ENCODE data around the gene GPR157.
A peak's percentile ranks its signal among the peaks of the same experiment; 100 is the strongest.
"Not testable (repeated sequence)": the region's sequence is repeated elsewhere in the genome, so short reads cannot be mapped to it uniquely, and the experiment has no call there.

GPR157 gene

GRCh38 chr1:9128520-9129265 lies at the start of gene GPR157:
TSS of gene GPR157 (minus strand) at chr1:9129102. CDS start at chr1:9129027, 75 bp downstream.
- DNase-seq, result peak; percentile 33

- no peak for DNase-seq
Observed at GRCh38 chr1:9174762-9175161, 45.9 kb upstream of the GPR157 start.

DNA sequence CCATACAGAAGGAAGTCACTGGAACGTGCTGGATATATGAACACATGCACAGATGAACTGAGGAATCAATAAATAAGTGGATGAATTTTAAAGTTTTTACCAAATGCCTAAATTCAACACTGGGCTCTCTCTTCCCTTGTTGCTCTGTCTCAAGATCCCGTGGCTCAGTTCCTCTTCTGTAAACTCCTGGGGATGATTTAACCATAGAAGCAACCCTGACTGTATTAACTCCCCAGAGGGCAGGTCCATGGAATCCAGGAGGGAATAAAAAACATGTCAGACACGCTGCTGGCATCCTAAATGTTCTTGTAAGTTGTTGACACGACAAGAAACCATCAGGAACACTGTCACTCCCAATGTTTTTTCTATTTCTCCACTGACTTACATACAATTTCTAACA lies 45.3 kb upstream of the GPR157 start:
- no peak for DNase-seq

GRCh38 chr1:9169601-9170137 lies 40.8 kb upstream of the GPR157 start:
- DNase-seq, result no peak

DNA sequence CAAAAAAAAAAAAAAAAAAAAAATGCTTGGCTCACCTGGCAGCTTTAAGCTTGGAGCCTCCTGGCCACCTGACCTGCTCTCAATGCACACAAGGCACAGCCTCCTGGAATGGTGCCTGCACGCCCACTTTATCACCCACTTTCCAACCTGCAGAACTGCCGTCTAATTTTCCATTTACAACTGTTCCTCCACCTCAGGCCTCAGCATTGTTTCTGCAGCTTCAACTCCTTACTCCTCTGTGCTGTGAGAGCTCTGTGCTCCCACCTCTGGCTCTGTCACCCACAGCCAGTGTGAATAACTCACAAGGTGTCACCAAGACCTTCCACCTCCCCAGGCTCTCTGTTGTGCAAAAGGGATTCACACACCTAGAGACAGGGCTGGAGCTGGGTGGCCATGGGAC lies 38.7 kb upstream of the GPR157 start:
- no peak for DNase-seq

DNA sequence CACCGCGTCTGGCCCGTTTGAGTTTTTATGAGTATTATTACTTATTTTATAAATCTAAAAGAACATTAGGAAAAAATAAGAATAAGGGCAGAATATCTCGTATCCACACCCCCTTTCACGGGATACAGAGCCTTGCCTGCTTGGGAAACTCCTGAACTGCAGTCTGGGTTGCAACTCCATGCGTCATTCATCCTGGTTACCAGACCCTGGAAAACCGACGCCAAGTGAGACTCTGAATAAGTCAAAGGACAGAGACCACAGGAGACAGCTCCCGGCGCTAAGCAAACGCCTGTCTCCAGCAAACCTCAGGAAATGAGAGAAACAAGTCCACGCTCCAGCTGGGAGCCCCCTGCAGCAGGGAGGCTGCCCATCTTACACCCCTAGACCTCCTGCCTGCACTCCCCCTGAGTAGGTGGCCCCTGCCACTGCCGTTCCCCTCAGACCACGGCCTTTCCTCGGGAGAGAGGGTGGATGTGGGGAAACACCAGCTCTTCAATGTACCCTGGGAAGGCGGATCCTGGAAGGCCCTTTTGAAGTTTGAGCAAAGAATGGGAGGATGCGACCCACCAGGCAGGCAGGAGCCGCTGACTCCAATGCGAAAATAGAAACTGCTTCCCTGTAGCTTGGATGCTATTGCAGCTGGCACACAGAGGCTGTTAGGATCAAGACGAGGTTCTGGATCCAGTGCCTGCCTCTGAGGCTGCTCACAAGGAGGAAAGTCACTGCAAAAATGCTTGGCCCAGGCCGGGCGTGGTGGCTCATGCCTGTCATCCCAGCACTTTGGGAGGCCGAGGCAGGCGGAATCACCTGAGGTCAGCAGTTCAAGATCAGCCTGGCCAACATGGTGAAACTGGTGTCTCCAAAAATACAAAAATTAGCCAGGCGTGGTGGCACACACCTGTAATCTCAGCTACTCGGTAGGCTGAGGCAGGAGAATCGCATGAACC lies 37.7 kb upstream of the GPR157 start:
- no peak for DNase-seq

DNA sequence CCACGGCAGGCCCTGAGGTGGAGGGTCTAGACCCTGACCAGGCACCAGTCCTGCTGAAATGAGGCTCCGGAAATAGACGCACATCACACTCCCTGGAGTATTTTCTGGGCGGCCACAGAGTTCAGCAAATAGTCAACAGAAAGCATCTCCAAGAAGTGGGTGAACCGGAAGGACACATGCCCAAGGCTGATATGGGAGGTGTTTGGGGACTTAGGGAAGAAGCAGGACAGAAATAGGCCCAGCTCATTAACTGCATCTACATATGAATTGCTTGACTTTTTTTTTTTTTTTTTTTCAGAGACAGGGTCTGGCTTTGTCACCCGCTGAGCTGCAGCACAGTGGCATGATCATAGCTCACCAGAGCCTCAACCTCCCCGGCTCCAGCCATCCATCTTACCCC lies 36.5 kb upstream of the GPR157 start:
- DNase-seq, result no peak

GRCh38 chr1:9164919-9165318 lies 36.0 kb upstream of the GPR157 start:
- no peak for DNase-seq

DNA sequence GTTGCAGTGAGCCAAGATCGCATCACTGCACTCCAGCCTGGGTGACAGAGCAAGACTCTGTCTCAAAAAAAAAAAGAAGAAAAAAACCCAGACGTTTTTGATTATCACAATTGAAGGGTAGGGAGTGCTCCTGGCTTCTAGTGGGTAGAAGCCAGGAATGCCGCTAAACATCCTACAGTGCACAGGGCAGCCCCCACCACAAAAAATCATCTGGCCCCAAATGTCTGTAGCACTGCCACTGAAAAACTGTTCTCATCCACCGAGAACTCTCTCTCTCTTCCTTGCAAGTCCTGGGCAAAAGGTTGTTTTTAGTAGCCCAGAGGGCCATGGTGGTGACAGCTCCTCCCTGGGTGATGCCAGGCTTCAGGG lies 35.6 kb upstream of the GPR157 start:
- no peak for DNase-seq

DNA sequence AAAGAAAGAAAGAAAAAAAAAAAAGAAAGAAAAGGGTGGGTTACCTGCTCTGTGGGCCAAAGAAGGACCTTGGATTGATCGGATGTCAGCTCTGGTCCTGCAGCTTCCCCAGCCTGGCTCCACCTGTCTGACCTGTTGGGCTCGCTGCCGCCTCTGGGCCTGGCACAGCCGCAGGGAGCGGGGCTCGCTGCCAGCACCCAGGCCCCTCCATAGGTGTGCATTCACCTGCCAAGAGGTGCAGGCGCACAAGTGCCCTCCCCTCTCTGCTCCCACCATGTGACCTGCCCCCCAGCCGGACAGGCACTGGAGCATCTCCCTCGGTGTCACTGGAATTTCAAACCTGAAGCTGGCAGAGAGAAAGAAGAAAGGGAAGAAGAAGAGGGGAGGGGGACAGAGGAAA lies 33.1 kb upstream of the GPR157 start:
- DNase-seq, result no peak

GRCh38 chr1:9161342-9161741 lies 32.4 kb upstream of the GPR157 start:
- DNase-seq, result no peak

DNA sequence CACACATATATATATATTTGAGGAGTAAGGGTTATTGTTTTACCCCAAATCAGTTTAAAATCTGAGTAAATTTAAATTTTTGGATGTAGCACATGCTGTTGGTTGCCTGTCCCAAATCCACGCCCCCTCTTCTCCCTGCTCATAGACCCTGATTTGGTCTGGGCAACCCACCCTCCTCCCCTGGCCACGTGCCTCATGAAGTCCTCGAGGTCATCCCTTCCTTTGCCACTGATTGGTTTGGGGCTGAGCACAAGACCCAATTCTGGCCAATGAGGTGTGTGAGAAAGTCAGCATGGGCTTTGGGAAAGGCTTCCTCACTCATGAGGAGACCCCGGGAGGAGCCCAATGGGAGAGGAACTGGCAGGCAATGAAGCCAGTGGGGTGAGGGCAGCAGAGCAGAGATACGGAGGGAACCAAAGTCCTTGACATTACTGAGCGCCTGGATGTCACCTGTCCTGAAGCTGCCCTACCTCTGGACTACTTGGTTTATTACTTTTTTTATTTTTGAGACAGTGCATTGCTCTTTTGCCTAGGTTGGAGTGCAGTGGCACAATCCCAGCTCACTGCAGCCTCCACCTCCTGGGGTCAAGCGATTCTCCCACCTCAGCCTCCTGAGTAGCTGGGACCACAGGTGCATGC lies 31.3 kb upstream of the GPR157 start:
- no peak for DNase-seq

- no peak for DNase-seq
Observed at GRCh38 chr1:9155879-9156278, 27.0 kb upstream of the GPR157 start.

DNA sequence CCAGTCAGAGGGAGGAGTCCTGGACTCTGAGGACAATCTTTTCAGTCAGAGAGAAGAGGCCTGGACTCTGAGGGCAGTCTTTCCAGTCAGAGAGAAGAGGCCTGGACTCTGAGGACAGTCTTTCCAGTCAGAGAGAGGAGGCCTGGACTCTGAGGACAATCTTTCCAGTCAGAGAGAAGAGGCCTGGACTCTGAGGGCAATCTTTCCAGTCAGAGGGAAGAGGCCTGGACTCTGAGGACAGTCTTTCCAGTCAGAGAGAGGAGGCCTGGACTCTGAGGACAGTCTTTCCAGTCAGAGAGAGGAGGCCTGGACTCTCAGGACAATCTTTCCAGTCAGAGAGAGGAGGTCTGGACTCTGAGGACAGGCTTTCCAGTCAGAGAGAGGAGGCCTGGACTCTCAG lies 26.5 kb upstream of the GPR157 start:
- DNase-seq, result not testable (repeated sequence)

DNA sequence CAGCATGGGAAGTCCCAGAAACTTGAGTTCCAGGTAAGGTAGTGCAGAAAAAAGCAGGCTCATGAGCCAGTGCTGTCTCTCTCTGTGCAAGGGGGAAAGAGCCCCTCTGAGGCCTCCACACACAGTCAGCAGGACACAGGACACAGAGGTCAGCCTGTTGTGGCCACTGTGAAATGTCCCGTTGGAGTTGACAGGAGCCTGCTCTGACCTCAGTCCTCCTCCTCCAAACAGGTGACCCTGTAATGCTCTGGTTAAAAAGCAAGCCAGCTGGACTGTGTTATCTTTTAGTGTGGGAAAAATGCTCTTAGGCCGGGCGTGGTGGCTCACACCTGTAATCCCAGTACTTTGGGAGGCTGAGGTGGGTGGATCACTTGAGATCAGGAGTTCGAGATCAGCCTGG lies 24.2 kb upstream of the GPR157 start:
- no peak for DNase-seq

DNA sequence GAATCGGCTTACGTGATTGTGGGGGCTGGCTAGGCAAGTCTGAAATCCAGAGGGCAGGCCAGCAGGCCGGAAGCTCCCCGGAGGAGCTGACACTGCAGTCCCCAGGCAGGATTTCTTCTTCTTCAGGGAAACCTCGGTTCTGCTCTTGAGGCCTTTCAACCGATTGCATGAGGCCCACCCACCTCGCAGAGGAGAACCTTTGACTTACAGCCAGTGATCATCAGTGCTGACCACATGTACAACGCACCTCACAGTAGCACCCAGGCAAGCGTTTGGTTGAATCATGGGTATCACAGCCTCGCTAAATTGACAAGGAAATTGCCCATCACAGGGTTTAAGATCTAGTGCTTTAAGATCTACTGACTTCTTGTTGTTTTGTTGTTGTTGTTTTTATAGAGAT lies 23.6 kb upstream of the GPR157 start:
- DNase-seq, result no peak

- no peak for DNase-seq
Observed at GRCh38 chr1:9151328-9151860, 22.5 kb upstream of the GPR157 start.

DNA sequence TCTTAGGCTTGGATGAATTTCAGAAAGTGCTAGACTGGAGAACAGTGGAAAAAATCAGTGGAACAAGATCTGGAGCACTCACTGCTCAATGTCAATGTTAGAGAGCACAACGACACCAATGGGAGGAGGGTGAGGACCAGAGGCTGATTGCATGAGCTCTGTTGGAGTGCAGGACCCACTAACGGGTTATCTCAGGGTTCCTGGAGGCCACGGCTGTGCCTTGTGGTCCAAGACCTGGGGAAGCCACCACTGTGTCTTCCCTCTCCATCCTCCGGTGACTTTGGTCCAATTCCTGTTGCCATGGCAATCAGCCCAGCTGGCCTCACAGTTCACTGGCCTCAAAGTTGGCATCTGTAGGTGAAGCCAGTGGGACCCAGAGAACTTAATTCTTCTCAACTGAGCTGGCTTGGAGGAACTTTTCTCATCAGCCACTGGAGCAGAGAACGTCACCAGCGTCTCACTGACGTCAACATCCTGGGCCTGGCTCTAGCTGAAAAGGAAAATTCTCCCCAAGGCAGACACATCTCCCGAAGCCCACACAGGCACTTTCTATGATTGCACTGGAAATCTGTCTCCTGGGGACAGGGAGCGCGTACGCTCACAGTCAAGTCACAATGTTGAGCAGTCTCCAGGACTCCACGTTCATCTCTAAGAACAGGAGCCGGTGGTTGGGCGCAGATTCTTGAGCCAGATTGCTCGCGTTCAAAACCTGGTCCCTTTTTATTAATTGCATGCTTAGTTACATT lies 21.9 kb upstream of the GPR157 start:
- DNase-seq, result no peak

DNA sequence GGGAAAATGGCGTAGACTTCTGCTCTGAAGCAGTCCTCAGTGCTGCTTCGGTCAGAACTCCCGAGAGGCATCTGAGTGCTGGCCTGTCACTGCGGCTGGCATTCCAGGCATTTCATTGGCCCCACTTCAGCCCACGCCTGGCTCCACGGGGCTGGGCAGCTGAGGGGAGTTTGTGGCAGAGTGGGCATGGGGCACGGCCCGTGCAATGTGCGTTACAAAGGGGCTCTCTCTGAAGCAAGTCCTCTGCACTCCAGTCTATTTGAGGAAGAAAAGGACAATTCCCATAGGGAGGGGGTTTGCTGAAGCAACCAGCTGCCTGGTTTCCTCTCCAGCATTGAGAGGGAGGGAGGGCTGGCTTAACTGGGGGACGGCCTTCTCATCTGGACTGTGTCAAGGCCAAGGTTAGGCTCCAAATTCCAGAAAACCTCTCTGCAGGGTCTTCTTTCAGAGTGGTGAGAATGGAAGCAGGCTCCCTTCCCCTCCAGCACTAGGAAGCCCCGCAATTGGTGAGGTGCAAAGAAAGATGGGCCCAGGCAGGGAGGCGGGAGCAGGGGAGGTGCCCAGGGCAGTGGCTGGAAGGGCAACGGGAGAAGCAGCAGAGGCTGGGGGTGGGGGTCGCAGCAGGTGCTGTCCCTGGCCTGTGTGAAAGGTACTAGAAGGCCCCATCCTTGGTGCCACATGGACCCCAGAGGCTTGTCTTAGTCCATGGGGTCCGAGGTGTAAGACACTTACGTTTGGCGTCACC lies 21.1 kb upstream of the GPR157 start:
- no peak for DNase-seq

- no peak for DNase-seq
Observed at GRCh38 chr1:9149151-9149550, 20.2 kb upstream of the GPR157 start.

- DNase-seq, result no peak
Observed at GRCh38 chr1:9146156-9146555, 17.3 kb upstream of the GPR157 start.

- DNase-seq, result no peak
Observed at GRCh38 chr1:9145714-9146113, 16.8 kb upstream of the GPR157 start.

Data from SHP77 treated with DMSO at 0.1 percent for 48 hours (cell line).